ENCODE results near the gene MAP7D3. TPM values are rescaled to one million over a fixed set of nuclear protein-coding genes. Genes with fewer than 3 reads are reported as not detected.
"Not testable (repeated sequence)": the region's sequence is repeated elsewhere in the genome, so short reads cannot be mapped to it uniquely, and the experiment has no call there.

Gene MAP7D3
- total RNA-seq, 3 donors from 2014 or later, result 16.9 to 20.4 (median 19.4) TPM

DNA sequence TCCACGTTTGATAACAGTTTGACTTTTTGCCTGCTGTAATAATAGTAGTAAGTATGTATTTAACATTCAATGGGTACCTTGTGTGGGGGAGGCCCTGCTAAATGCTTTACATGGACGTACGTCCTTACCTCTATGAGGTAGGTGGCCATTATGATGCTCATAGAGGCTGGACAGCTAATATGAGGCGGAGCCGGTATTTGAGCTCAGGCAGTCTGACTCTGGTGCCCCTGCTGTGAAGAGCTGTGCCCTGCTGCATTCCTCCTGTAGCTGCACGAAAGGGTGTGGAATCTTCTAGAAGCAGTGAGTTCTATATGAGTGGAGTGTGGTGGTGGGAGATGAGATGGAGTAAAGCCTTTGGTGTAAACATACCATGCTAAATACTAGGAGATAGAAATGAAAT lies 83.2 kb downstream of the MAP7D3 start:
- H3K36me3 Mint-ChIP-seq (ENCODE audit: insufficient read depth); H3K4me3 Mint-ChIP-seq; H3K9me3 Mint-ChIP-seq; DNase-seq; H3K27me3 Mint-ChIP-seq (ENCODE audit: low read depth); H3K4me1 Mint-ChIP-seq (ENCODE audit: low read depth); ATAC-seq: not testable (repeated sequence)

DNA sequence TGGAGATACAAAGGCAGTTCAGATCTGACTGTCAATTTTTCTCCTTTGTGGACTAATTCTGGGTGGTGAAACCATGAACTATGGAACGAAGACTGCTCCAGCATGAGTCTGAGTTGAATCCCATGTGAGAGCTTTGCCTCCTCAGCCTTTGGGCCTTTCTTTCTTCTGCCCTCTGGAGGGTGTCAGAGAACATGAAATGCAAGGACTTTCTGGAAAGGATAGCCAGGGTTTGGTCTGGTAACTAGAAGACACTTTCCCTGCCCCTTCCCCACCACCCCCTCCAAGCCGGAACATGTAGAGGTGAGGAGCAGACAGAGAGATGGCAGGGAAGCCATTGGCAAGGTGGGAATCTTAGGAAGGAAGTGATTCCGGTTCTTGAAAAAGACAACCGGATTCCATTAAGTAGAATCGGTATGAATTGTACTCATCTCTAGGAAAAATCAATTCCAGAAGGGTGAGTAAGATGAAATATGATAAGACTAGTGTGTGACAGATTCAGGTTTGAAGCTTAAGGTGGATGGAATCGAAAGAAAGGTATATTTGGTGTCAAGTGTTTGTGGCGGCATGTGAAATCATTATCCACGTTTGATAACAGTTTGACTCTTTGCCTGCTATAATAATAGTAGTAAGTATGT lies 84.9 kb downstream of the MAP7D3 start:
- H3K4me1 Mint-ChIP-seq (ENCODE audit: low read depth), result peaks cover 2% of the 10 kb centered on the region
- H3K27me3 Mint-ChIP-seq (ENCODE audit: low read depth), result no peaks in the 10 kb centered on the region
- H3K4me3 Mint-ChIP-seq, result no peak overlapping the region
- H3K9me3 Mint-ChIP-seq, result no peaks in the 10 kb centered on the region
- no peak for ATAC-seq
- no peak for DNase-seq
- no peaks in the 10 kb centered on the region for H3K36me3 Mint-ChIP-seq (ENCODE audit: insufficient read depth)

DNA sequence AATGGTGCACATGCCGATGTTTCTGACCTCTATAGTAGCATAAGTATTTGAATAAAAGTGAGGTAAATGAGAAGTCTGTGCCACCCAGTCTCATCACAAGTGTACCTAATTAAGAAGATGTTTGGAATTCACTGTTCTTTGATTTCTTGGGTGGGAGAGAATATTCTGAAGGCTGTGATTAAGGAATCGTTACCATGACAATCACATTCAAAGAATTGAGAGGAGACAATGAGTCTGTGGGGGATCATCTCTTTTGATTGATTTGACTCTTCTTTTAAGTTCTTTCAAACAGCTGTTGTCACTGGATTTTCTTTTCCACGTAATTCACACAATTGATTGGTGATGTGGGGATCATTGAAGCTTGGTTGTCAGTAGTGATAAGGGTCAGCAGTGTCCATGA lies 85.8 kb downstream of the MAP7D3 start:
- DNase-seq (no peak), ATAC-seq (no peak)
- Mint-ChIP-seq H3K36me3 (ENCODE audit: insufficient read depth) (no peaks in the 10 kb centered on the region), H3K4me1 (ENCODE audit: low read depth) (peaks cover 2% of the 10 kb centered on the region), H3K9me3 (no peaks in the 10 kb centered on the region), H3K27me3 (ENCODE audit: low read depth) (no peaks in the 10 kb centered on the region), H3K4me3 (no peak overlapping the region)

DNA sequence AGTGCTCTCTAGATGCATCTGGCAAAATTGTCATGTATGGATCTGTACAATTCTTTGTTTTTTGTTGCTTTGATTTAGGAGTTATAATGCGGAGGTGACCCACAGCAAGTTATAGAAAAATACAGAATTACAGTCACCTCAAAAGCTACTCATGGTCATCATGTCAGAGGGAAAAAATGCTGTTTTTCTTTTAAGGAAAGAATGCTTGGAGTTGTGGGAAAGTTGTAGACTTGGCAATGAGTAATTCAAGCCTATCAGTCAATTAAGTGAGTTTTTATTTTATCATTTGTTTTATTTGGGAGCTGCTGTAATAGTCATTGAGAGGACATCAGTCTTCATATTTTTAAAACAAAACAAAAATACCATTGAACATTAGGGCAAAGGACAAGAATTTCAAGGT lies 87.5 kb downstream of the MAP7D3 start:
- Mint-ChIP-seq H3K4me3 (no peak overlapping the region), H3K4me1 (ENCODE audit: low read depth) (no peaks in the 10 kb centered on the region), H3K27me3 (ENCODE audit: low read depth) (no peaks in the 10 kb centered on the region), H3K9me3 (no peaks in the 10 kb centered on the region), H3K36me3 (ENCODE audit: insufficient read depth) (no peaks in the 10 kb centered on the region)
- no peak for DNase-seq
- ATAC-seq, result no peak

Other genes starting within 250 kb of the MAP7D3 start
- 10 to 100 TPM in 1 of 3 donors, 1 to 10 TPM in 2; 7.0 to 13.1 (median 8.8) TPM for gene FHL1, start 103.9 kb downstream of the MAP7D3 start, total RNA-seq
- not detected for gene ADGRG4, start 49.6 kb upstream of the MAP7D3 start, total RNA-seq
- gene BRS3, start 236.5 kb upstream of the MAP7D3 start, total RNA-seq, result not detected
- 10 to 100 TPM; 37.4 to 41.8 (median 38.7) TPM for gene HTATSF1, start 246.2 kb upstream of the MAP7D3 start, total RNA-seq

Data from activated T-cell treated with anti-CD3 and anti-CD28 coated beads, Interleukin-2, amount 50 U/mL, for 4 hours (primary cell).